ENCODE data around the gene IL1R1. TPM values are rescaled to one million over a fixed set of nuclear protein-coding genes. Genes with fewer than 3 reads are reported as not detected.

The IL1R1 gene
- polyA plus RNA-seq, 4 donors, result 21.2 to 48.5 (median 35.5) TPM

GRCh38 chr2:102166189-102166845 is 23.8 kb downstream of the IL1R1 start:
- no peak for DNase-seq (ENCODE audit: low read depth in 4 of 4, low spot score in 3 of 4)

GRCh38 chr2:102168026-102168771 is 25.7 kb downstream of the IL1R1 start:
- no peak for DNase-seq (ENCODE audit: low read depth in 4 of 4, low spot score in 3 of 4)

GRCh38 chr2:102171946-102172345 is 29.4 kb downstream of the IL1R1 start:
- DNase-seq (ENCODE audit: low read depth in 4 of 4, low spot score in 3 of 4), result no peak

DNA sequence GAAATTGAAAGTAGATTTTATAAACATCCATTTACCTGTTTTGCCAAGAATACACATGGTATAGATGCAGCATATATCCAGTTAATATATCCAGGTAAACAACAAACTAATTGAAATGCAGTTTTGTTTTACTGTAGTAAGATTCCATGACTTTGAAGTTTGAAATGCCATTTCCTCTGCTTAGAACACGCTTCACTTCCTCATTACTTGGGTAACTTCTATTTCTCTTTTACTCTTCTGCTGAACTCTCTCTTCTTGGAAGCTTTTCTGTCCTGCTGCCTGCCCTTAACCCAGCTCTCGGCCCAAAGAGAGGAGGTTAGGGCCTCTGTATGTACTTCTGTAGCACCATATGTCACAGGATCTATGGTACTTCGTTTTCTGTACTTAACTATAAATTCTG is 30.2 kb downstream of the IL1R1 start:
- DNase-seq (ENCODE audit: low read depth in 4 of 4, low spot score in 3 of 4), result no peak

DNA sequence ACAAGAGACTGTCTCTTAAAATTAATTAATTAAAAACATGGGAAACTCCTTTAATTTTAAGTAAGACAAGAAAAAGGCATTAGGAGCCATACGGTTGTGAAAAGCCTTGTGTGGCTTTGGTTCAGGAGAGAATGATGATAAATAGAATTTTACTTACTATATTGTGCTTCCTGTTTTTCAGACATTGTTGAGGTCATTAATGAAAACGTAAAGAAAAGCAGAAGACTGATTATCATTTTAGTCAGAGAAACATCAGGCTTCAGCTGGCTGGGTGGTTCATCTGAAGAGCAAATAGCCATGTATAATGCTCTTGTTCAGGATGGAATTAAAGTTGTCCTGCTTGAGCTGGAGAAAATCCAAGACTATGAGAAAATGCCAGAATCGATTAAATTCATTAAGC is 33.6 kb downstream of the IL1R1 start:
- DNase-seq (ENCODE audit: low read depth in 4 of 4, low spot score in 3 of 4), result no peak

- no peak for DNase-seq (ENCODE audit: low read depth in 4 of 4, low spot score in 3 of 4)
Observed at GRCh38 chr2:102177814-102178478, 35.4 kb downstream of the IL1R1 start.

DNA sequence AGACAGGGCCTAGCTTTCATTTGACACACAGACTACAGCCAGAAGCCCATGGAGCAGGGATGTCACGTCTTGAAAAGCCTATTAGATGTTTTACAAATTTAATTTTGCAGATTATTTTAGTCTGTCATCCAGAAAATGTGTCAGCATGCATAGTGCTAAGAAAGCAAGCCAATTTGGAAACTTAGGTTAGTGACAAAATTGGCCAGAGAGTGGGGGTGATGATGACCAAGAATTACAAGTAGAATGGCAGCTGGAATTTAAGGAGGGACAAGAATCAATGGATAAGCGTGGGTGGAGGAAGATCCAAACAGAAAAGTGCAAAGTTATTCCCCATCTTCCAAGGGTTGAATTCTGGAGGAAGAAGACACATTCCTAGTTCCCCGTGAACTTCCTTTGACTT is 36.5 kb downstream of the IL1R1 start:
- DNase-seq (ENCODE audit: low read depth in 4 of 4, low spot score in 3 of 4), result no peak

- no peak for DNase-seq (ENCODE audit: low read depth in 4 of 4, low spot score in 3 of 4)
Observed at GRCh38 chr2:102179788-102180686, 37.5 kb downstream of the IL1R1 start.

DNA sequence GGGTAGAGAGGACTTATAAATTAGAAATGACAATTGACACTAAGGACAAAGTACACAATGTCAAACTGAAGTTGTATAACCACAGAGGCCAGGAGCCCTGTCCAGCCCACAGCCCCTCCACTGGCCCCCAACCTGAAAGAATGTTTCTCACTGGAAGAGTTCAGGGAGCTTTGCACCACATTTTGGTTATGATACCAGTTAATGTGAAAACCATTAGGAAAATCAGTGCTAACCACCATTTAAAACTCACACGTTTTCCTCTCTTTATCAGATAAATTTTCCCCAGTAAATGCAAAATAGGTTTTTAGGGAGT is 38.1 kb downstream of the IL1R1 start:
- no peak for DNase-seq (ENCODE audit: low read depth in 4 of 4, low spot score in 3 of 4)

DNA sequence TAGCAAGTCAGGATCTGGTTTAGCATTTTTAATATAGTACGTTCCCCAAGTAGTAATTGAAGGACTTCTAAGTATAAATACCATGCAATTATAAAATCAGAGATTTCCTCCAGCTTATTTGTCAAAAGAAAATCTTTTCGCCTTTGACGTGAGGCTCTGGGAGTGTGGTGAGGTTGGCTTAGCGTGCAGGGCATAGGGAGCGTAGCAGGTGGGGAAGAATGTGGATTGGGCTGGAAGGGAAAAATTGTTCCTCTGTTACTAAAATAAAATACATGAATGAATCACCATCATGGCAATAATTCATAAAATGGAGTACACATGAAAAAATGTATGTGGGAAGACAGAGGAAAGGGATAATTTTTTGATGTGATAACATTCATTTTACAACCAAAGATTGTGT is 38.8 kb downstream of the IL1R1 start:
- no peak for DNase-seq (ENCODE audit: low read depth in 4 of 4, low spot score in 3 of 4)

GRCh38 chr2:102181919-102182635 is 39.5 kb downstream of the IL1R1 start:
- DNase-seq (ENCODE audit: low read depth in 4 of 4, low spot score in 3 of 4), result no peak

GRCh38 chr2:102184018-102184417 is 41.5 kb downstream of the IL1R1 start:
- no peak for DNase-seq (ENCODE audit: low read depth in 4 of 4, low spot score in 3 of 4)

DNA sequence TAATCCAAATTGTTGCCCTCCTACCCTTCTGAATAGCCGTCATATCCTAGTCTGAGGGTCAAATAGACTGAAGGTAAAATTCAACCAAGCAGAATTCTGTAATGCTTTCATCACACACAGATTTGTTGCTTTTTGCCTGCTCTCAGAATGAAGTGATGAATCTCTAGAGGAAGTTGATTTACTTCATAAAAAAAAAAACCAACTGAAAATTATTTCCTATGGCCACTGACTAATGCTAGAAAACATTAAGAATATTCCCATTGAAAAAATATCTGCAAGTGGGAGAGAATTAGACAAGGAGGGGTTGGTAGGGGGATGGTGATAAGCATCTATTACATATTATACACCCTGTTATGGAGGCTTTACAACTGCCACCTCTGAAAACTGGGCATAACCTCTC is 42.0 kb downstream of the IL1R1 start:
- DNase-seq (ENCODE audit: low read depth in 4 of 4, low spot score in 3 of 4), result no peak

- no peak for DNase-seq (ENCODE audit: low read depth in 4 of 4, low spot score in 3 of 4)
Observed at GRCh38 chr2:102185347-102185746, 42.8 kb downstream of the IL1R1 start.

DNA sequence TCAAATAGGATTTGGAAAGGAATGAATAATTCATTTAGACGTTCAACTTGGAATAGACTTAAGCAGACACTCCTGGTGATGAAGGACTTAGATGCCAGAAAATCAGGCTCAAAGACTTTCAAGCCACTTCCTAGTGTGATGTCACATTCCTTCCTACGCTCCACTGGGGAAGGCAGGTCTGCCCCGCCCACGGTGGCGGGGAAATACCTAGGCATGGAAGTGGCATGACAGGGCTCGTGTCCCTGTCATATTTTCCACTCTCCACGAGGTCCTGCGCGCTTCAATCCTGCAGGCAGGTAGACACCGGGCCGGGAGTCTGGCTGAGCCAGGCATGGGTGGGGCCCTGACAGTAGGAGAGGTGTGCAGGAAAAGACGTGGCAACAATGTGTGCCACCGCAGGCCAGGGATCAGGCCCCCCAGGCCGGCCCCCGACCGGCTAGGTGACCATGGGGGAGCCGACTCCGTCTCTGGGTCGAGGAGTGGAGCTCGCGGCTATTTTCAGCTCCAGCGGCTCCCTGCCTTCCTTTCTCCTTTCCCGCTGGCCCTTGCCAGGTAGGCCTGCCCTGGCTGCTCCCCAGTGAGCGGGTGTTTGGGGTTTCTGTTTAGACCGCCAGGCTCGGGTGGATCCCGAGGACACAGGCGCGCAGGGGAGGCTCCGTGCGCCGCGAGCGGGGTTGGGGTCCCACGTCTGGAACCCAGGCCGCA is 44.4 kb downstream of the IL1R1 start, which contains the start of gene IL1RL2:
TSS of gene IL1RL2 (plus strand) at position 233 of the 705 bp plus-strand sequence. CDS start 845 bp downstream, outside the sequence.
- DNase-seq (ENCODE audit: low read depth in 4 of 4, low spot score in 3 of 4), result no peak

- peak in 1 of 4 donors; percentile 20 for DNase-seq (ENCODE audit: low read depth in 4 of 4, low spot score in 3 of 4)
Observed at GRCh38 chr2:102187496-102188150, 45.1 kb downstream of the IL1R1 start.

DNA sequence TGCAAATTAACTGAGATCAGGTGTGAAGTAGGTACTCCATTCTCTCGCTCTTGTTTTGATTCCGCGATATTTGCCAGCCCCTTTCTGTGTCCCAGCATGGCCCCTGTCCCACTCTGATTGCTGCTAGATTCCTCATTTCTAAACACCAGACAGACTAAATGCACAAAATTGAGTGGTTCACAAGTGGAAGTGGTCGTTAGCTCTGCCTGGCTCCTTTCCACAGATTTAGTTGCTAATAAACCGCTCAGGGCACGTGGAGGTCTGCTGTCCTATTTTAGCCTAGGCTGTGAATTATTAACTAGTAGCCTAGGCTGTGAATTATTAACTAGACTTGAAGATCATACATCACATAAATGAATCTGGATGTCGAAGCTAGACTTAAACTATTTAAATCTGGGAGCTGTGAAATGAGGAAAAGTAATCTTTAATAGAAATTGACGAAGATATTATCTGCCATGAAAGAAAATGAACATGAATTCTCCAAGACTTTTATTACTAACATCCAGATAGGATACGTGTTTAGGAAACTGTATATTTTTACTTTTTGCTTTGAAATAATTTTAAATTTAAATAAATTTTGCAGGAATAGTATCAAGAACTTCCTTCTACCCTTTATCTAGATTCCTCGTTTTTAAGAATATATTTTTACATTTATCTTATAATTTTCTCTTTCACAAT is 48.0 kb downstream of the IL1R1 start:
- peak in 3 of 4 donors; percentile 46 to 60 (median 57) for DNase-seq (ENCODE audit: low read depth in 4 of 4, low spot score in 3 of 4)

DNA sequence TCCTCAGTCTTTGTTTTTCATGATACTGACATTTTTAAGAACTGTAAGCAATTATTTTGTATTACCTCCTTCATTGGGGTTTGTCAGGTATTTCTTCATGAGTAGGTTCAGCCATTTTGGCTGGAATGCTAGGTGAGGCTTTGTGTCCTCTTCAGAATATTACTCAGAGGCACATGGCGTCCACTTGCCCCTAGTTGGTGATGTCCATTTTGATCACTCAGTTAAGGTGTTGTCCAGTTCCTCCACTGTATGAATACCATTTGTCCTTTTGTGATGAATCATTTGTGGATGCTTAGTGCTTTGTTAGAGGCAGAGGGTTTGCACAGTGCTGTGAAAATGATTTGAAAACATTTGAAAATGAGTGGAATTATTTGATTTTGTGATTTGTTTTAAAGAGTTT is 49.0 kb downstream of the IL1R1 start:
- no peak for DNase-seq (ENCODE audit: low read depth in 4 of 4, low spot score in 3 of 4)
